Measurements from ENCODE around the gene TRAPPC10.

DNA sequence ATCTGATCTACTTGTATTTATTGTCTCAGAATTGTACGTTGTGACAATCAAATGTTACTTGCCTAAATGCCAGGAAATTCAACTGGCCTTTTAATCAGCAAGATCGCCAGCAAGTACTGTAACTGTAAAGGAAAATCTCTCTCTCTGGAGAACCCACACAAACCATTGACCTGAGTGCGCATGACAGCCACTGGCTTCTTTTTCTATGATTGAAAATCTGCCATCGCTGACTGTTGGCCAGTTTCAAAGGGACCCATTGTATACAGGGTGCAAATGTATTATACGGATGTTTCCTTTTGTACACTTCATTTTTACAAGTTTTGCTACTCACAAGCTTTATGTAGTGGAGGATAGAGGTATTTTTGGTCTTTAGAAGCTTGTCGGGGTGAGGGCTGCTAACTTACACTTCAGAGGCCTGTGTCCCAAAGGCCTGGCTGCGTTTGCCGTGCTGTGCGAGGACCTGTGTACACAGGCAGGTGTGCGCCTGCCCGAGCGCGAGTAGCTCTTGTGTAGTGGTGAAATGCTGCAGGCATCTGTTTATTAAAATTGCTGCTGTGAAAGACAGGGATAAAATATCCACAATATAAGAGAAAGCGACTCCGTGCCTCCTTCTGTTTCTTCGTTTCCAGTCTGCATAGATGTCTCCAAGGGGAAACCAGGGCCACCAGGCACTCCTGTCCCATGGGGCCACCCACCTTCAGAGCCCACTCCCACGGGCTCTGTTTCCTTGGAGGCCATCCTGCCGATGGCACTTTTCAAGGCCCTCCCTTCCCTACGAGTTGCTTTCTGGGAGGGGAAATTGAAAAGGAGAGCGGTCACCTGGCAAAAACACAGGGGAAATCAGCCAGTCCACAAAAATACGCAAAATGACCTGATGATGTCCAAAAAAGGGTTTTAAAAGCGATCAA lies 25.3 kb upstream of the TRAPPC10 start:
- TF ChIP-seq YY1 (IDR thresholded peaks at IDR 0.05; ENCODE audit: insufficient read depth, insufficient read length): no peak
- no peak for TF ChIP-seq ZNF274 (IDR thresholded peaks at IDR 0.05; ENCODE audit: low read depth, low read length)
- TF ChIP-seq SUZ12 (IDR thresholded peaks at IDR 0.05; ENCODE audit: extremely low read depth, insufficient read depth, insufficient read length): no peak

Measured in NT2/D1 (cell line).